ENCODE results near the gene VPS13D.

DNA sequence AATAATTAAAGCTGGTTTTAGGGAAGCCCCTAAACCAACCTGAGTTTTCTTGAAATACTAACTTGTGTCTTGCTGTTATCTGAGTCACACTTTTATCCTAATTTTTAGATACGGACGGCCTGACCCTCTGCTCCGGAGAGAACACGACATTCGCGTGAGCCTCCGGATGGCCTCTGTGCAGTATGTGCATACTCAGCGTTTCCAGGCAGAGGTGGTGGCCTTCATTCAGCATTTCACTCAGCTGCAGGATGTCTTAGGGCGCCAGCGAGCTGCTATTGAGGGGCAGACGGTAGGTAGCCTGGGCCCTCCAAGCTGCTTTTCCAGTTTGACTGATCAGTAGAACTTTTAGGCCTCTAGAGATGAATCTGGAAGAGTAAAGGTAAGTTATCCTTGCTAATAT is 63.6 kb downstream of the VPS13D start:
- TF ChIP-seq CTCF (IDR thresholded peaks at IDR 0.05): no peak
- no peak for TF ChIP-seq CREB1 (CRISPR knock-in tag; IDR thresholded peaks at IDR 0.05)
- TF ChIP-seq E2F5 (CRISPR knock-in tag; IDR thresholded peaks at IDR 0.05): no peak
- no peak for TF ChIP-seq MLX (CRISPR knock-in tag; IDR thresholded peaks at IDR 0.05)
- TF ChIP-seq NFYB (CRISPR knock-in tag; conservative IDR thresholded peaks at IDR 0.05; ENCODE audit: low read depth): no peak
- TF ChIP-seq, protein P1, sequence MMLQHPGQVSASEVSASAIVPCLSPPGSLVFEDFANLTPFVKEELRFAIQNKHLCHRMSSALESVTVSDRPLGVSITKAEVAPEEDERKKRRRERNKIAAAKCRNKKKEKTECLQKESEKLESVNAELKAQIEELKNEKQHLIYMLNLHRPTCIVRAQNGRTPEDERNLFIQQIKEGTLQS (CRISPR knock-in tag; conservative IDR thresholded peaks at IDR 0.05): no peak
- no peak for TF ChIP-seq JUN (CRISPR knock-in tag; IDR thresholded peaks at IDR 0.05)
- no peak for TF ChIP-seq E2F4 (CRISPR knock-in tag; IDR thresholded peaks at IDR 0.05; ENCODE audit: borderline replicate concordance, low read depth)
- no peak for TF ChIP-seq NR2C2 (CRISPR knock-in tag; IDR thresholded peaks at IDR 0.05)
- TF ChIP-seq ZNF396 (CRISPR knock-in tag; IDR thresholded peaks at IDR 0.05; ENCODE audit: borderline replicate concordance): no peak
- TF ChIP-seq, protein P2, sequence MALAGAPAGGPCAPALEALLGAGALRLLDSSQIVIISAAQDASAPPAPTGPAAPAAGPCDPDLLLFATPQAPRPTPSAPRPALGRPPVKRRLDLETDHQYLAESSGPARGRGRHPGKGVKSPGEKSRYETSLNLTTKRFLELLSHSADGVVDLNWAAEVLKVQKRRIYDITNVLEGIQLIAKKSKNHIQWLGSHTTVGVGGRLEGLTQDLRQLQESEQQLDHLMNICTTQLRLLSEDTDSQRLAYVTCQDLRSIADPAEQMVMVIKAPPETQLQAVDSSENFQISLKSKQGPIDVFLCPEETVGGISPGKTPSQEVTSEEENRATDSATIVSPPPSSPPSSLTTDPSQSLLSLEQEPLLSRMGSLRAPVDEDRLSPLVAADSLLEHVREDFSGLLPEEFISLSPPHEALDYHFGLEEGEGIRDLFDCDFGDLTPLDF (CRISPR knock-in tag; IDR thresholded peaks at IDR 0.05): no peak
- TF ChIP-seq ETV6 (CRISPR knock-in tag; IDR thresholded peaks at IDR 0.05): no peak
- TF ChIP-seq ZSCAN18 (CRISPR knock-in tag; IDR thresholded peaks at IDR 0.05): no peak
- no peak for TF ChIP-seq FOXJ3 (CRISPR knock-in tag; IDR thresholded peaks at IDR 0.05; ENCODE audit: borderline replicate concordance)

Measured in WTC11 (cell line).